Astrocyte of the spinal cord (primary cell): ENCODE results near the gene OSBPL3.

Source experiments
- DNase-seq: peaks from one replicate; pipeline ENCODE4 v3.0.0; 2011; ENCODE audit warnings: low read depth, low spot score
- H3K4me3 ChIP-seq: 2 replicates; pipeline ENCODE4 v1.5.1; 2011; ENCODE audit warnings: low read depth, mild to moderate bottlenecking, low read length, moderate library complexity
- CTCF ChIP-seq: IDR thresholded peaks from 2 replicates; pipeline ENCODE4 v1.5.1; 2012; ENCODE audit warnings: low read depth, mild to moderate bottlenecking, low read length, inconsistent platforms
- in situ Hi-C: cut with HindIII; loops from 2 replicates; pipeline ENCODE4 v1.10.0; 2017; ENCODE audit warnings: low sequenced_read_pairs

Gene OSBPL3

GRCh38 chr7:24769851-24770250 lies 210.1 kb downstream of the OSBPL3 start:
- no peak for TF ChIP-seq CTCF
- DNase-seq: no peak
- in situ Hi-C loops: no loop called here
- no peak overlapping the region for H3K4me3 ChIP-seq

- H3K4me3 ChIP-seq: no peak overlapping the region
- DNase-seq: no peak
- in situ Hi-C loops: no loop called here
- TF ChIP-seq CTCF: no peak
These were observed 210.8 kb downstream of the OSBPL3 start for GRCh38 chr7:24769014-24769830.

GRCh38 chr7:24767878-24768569 lies 212.0 kb downstream of the OSBPL3 start:
- in situ Hi-C loops: no loop called here

GRCh38 chr7:24764972-24765744 lies 214.8 kb downstream of the OSBPL3 start:
- no peak for TF ChIP-seq CTCF
- no peak for DNase-seq
- in situ Hi-C loops: no loop called here
- no peak overlapping the region for H3K4me3 ChIP-seq

More at GRCh38 chr7:24767878-24768569, 212.0 kb downstream of the OSBPL3 start:
- no peak for DNase-seq
- peak; percentile 9 for TF ChIP-seq CTCF
- no peak overlapping the region for H3K4me3 ChIP-seq

GRCh38 chr7:24764011-24764410 lies 216.0 kb downstream of the OSBPL3 start:
- in situ Hi-C loops: no loop called here
- DNase-seq: no peak
- no peak for TF ChIP-seq CTCF
- no peak overlapping the region for H3K4me3 ChIP-seq

- DNase-seq: no peak
- no peak overlapping the region for H3K4me3 ChIP-seq
- no peak for TF ChIP-seq CTCF
- in situ Hi-C loops: no loop called here
These were observed 216.6 kb downstream of the OSBPL3 start for GRCh38 chr7:24763303-24763901.
